Heart right ventricle (tissue), 16 donors: Measurements from ENCODE around the gene CATSPERD. TPM values are rescaled to one million over a fixed set of nuclear protein-coding genes. Genes with fewer than 3 reads are reported as not detected.

Source experiments
- ATAC-seq, 8 donors: fragments of 200-7000 bp; cut with Tn5 transposase; one replicate each; pipeline ENCODE4 v1.9.1; 2020; ENCODE audit warnings: mild to moderate bottlenecking in 8 of 8, moderate library complexity in 8 of 8, moderate number of reproducible peaks in 1 of 8
- DNase-seq, 2 donors: peaks; one replicate each; pipeline ENCODE4 v3.0.0-alpha.2; 2020
- H3K27ac ChIP-seq, 10 donors: fragments of 200-600 bp; sonication (generic) in 2 of 10; one replicate each; pipeline versions ENCODE4 v1.5.0 to v1.8.0; 2020 to 2022; ENCODE audit warnings: mild to moderate bottlenecking in 3 of 10
- H3K27me3 ChIP-seq, 7 donors: fragments of 200-600 bp; one replicate each; pipeline ENCODE4 v1.8.0; 2021 to 2022; ENCODE audit warnings: mild to moderate bottlenecking in 2 of 7
- H3K36me3 ChIP-seq, 9 donors: fragments of 200-600 bp; sonication (generic) in 1 of 9; one replicate each; pipeline versions ENCODE4 v1.5.0 to v1.8.0; 2020 to 2022; ENCODE audit warnings: mild to moderate bottlenecking in 2 of 9
- H3K4me1 ChIP-seq, 9 donors: fragments of 200-600 bp; sonication (generic) in 1 of 9; one replicate each; pipeline versions ENCODE4 v1.5.0 to v1.8.0; 2020 to 2022; ENCODE audit warnings: mild to moderate bottlenecking in 4 of 9
- H3K4me3 ChIP-seq, 10 donors: fragments of 200-600 bp; sonication (generic) in 2 of 10; one replicate each; pipeline versions ENCODE4 v1.5.0 to v1.8.0; 2020 to 2022; ENCODE audit warnings: mild to moderate bottlenecking in 7 of 10, moderate library complexity in 2 of 10
- H3K9me3 ChIP-seq, 11 donors: fragments of 200-600 bp in 10 of 11; sonication (generic) in 2 of 11; one replicate each; pipeline versions ENCODE4 v1.5.0 to v1.8.0; 2013 to 2022; ENCODE audit warnings: mild to moderate bottlenecking in 2 of 11, control low read depth in 1 of 11, moderate library complexity in 1 of 11
- WGBS, 2 donors: extraction: QIAGEN DNeasy Blood & Tissue Kit; methylation state at CpG; one replicate each; pipeline ENCODE4 v1.1.7; 2013; ENCODE audit warnings: inconsistent platforms in 1 of 2; 5-methylcytosine and 5-hydroxymethylcytosine counted together
- intact Hi-C, 10 donors: fragments of 100-400 bp; cut with DNase I; formaldehyde crosslinking; loops; one replicate each; pipeline versions ENCODE4 v1.11.1 to v1.14.2; 2022
- polyA plus RNA-seq, 2 donors: library from polyadenylated mRNA; stranded (reverse); fragments of 200-250 nt; gene quantifications; one replicate each; pipeline ENCODE4 v1.2.3, GENCODE V29; 2013
- total RNA-seq, 10 donors: library from RNA; stranded (reverse); fragmentation: NEBNext Ultra II Directional in 3 of 10; extraction: Animal tissue kit (Norgen Biotek cat#: 25700) in 3 of 10; gene quantifications; one replicate each; pipeline versions ENCODE4 v1.2.1 to v1.2.4, GENCODE V29; 2021 to 2023
- TF ChIP-seq, protein P1 (sequence below), 9 donors: fragments of 200-600 bp; sonication (generic) in 2 of 9; IDR thresholded peaks; one replicate each; pipeline versions ENCODE4 v1.5.0 to v1.8.0; 2021 to 2022; ENCODE audit warnings: antibody characterized with exemption in 9 of 9, mild to moderate bottlenecking in 5 of 9, moderate library complexity in 1 of 9
- donor health status: Arrhythmogenic right ventricular cardiomyopathy.
- donor health status: ischemic (EF 13 %, LVEDD 7.1; RV severe dilation, severe dysfunction).
- donor health status: healthy with polysubstance abuse.
- donor health status: DM: no; HTN: yes; CAD: no.
- donor health status: DM: no; HTN: no; CAD: no.
- donor health status: ischemic (EF 25% LVEDD 6.9; RV normal size, moderate dysfunction).
- donor health status: ischemic (EF 25% LVEDD 5.7; RV mildly dilated, moderate dysfunction).
- donor health status: healthy.
- donor health status: DM: yes; HTN: yes; CAD: no.
- donor health status: Ischemic cardiomyopathy.
- donor health status: ischemic (EF 35%, LVEDD 5.7; RV mildly dilated, moderate dysfunction).
- donor health status: nonischemic (EF 11% LVEDD 7.7; RV severe dilation, severe dysfunction).
- donor health status: DM: yes; HTN: yes; CAD: no.
- donor health status: PGD.
- donor health status: ischemic (EF 29% LVEDD 5.4; RV normal size, mild dysfunction).
- donor health status: nonischemic (EF 23%, LVEDD 6.1; RV moderate dilation, normal function).

Gene CATSPERD
- total and polyA plus RNA-seq, 12 donors: not detected

DNA sequence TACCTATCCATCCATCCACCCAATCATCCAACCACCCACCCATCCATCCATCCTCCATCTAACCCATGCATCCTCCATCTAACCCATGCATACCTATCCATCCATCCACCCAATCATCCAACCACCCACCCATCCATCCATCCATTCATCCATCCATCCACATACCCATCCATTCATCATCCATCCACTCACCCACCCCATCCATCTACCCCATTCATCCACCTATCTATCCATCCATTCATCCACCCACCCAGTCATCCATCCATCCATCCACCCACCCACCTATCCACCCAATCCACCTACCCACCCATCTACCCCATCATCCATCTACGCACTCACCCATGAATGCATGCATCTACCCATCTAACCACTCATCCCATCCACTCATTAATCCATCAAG lies 46.7 kb upstream of the CATSPERD start:
- H3K9me3 ChIP-seq: no peaks in the 10 kb centered on the region
- intact Hi-C loops: no loop called here
- H3K36me3 ChIP-seq: peaks cover 0 to 42% (median 16%) of the 10 kb centered on the region in 9 donors
- WGBS, 2 donors: 96 to 100% methylated on average over 1 of the region's 1 CpG
- H3K27ac ChIP-seq: no peak overlapping the region
- ATAC-seq: no peak
- peaks cover 0 to 16% (median 6%) of the 10 kb centered on the region in 9 donors for H3K4me1 ChIP-seq
- H3K27me3 ChIP-seq: no peaks in the 10 kb centered on the region
- TF ChIP-seq, protein P1, sequence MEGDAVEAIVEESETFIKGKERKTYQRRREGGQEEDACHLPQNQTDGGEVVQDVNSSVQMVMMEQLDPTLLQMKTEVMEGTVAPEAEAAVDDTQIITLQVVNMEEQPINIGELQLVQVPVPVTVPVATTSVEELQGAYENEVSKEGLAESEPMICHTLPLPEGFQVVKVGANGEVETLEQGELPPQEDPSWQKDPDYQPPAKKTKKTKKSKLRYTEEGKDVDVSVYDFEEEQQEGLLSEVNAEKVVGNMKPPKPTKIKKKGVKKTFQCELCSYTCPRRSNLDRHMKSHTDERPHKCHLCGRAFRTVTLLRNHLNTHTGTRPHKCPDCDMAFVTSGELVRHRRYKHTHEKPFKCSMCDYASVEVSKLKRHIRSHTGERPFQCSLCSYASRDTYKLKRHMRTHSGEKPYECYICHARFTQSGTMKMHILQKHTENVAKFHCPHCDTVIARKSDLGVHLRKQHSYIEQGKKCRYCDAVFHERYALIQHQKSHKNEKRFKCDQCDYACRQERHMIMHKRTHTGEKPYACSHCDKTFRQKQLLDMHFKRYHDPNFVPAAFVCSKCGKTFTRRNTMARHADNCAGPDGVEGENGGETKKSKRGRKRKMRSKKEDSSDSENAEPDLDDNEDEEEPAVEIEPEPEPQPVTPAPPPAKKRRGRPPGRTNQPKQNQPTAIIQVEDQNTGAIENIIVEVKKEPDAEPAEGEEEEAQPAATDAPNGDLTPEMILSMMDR (IDR thresholded peaks at IDR 0.05): no peak
- no peak overlapping the region for H3K4me3 ChIP-seq
- no peak for DNase-seq

DNA sequence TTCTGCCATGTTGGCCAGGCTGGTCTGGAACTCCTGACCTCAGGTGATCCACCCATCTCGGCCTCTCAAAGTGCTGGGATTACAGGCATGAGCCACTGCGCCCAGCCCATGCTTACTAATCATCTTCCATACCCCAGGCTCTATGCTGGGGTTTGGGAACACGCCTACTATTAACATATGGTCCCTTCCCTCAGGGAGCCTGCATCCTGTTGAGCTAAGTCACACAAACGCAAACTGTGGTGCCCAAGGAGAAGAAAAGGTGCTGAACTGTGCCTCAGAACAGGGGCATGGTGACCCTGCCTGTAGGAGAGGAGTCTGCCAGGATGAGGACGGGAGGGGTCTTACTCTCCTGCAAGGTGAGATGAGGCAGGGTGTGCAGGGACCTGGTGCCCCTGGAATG lies 45.7 kb upstream of the CATSPERD start:
- TF ChIP-seq, protein P1 (IDR thresholded peaks at IDR 0.05): no peak
- WGBS, 2 donors: 82 to 84% methylated on average over 5 of the region's 5 CpGs
- Histone ChIP-seq H3K27ac (no peak overlapping the region), H3K27me3 (no peaks in the 10 kb centered on the region), H3K36me3 (peaks cover 0 to 32% (median 6%) of the 10 kb centered on the region in 9 donors), H3K4me1 (peaks cover 5 to 25% (median 16%) of the 10 kb centered on the region in 9 donors), H3K9me3 (no peaks in the 10 kb centered on the region), H3K4me3 (no peak overlapping the region)
- intact Hi-C loops: loop anchor here in 2 of 10 donors (5.0 kb wide), 2 partner anchors 47 to 52 kb away; partner anchors contain the start of genes SAFB (in 1 of the 2) and SAFB2 (in 1 of the 2)
- no peak for DNase-seq
- no peak for ATAC-seq

DNA sequence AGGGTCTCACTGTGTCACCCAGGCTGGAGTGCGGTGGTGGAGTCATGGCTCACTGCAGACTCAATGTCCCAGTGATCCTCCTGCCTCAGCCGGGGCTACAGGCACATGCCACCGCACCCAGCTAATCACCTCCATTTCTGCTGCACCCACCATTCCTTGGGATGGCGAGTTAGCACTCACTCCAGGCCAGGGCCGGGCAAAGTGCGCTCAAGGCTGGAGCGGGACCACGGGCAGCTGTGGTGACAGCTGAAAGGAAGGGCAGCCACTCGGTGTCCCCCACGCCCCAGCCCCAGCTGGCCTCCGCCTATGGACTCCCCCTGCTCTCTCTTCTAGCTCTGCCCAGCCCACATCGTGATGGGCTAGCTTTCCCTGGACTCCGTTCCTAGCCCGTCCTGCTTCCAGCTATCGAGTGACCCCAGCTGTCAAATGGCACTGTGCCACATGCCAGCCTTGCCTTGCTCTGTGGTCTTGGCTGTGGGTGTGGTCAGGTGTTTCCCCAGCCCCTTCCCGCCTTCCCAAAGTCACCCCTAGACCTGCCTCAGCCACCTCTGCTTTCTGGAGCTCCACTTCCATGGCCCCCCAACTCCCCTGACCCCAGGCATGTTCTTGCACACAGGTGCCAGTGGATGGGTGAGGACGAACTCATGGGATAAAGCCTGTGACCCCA lies 44.2 kb upstream of the CATSPERD start:
- peaks cover 5 to 30% (median 20%) of the 10 kb centered on the region in 9 donors for H3K4me1 ChIP-seq
- WGBS, 2 donors: 68 to 74% methylated on average over 17 of the region's 17 CpGs
- H3K27ac ChIP-seq: no peak overlapping the region
- peaks cover 0 to 25% (median 0%) of the 10 kb centered on the region in 9 donors for H3K36me3 ChIP-seq
- no peak overlapping the region for H3K4me3 ChIP-seq
- H3K27me3 ChIP-seq: no peaks in the 10 kb centered on the region
- H3K9me3 ChIP-seq: no peaks in the 10 kb centered on the region
- ATAC-seq (no peak), DNase-seq (no peak)
- TF ChIP-seq, protein P1 (IDR thresholded peaks at IDR 0.05): no peak
- intact Hi-C loops: loop anchor here in 2 of 10 donors (5.0 kb wide), 2 partner anchors 49 to 54 kb away; partner anchors contain the start of genes SAFB (in 1 of the 2) and SAFB2 (in 1 of the 2)

DNA sequence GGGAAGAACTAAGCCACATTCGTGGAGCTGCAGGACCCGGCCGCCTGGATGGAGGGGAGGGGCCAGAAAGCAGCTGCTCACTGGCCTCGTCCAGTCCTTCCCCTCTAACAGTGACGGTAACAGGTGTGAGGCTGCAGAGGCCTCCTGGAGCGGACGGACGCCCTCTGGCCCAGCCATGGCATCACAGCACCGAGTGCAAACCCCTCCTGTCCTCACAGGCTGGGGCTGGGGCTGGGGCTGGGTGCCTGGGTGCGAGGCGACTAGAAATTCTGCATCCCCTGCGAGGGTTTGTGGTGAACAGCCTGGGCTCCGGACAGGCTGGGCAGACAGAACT lies 43.7 kb upstream of the CATSPERD start:
- Histone ChIP-seq H3K36me3 (peaks cover 0 to 20% (median 0%) of the 10 kb centered on the region in 9 donors), H3K4me3 (no peak overlapping the region), H3K27ac (no peak overlapping the region), H3K27me3 (no peaks in the 10 kb centered on the region), H3K4me1 (peaks cover 5 to 32% (median 21%) of the 10 kb centered on the region in 9 donors), H3K9me3 (no peaks in the 10 kb centered on the region)
- intact Hi-C loops: loop anchor here in 2 of 10 donors (5.0 kb wide), 2 partner anchors 49 to 54 kb away; partner anchors contain the start of genes SAFB (in 1 of the 2) and SAFB2 (in 1 of the 2)
- ATAC-seq (no peak), DNase-seq (no peak)
- 71 to 76% methylated on average over 13 of the region's 13 CpGs for WGBS, 2 donors
- TF ChIP-seq, protein P1 (IDR thresholded peaks at IDR 0.05): no peak
